Nephron progenitor cell (in vitro differentiated cells): ENCODE data around the gene MPC2.
A peak's percentile ranks its signal among the peaks of the same experiment; 100 is the strongest.
"Not testable (repeated sequence)": the region's sequence is repeated elsewhere in the genome, so short reads cannot be mapped to it uniquely, and the experiment has no call there.

Experiments used
- DNase-seq: peaks from one replicate; pipeline ENCODE4 v3.0.0; 2021
- H3K27ac Mint-ChIP-seq: 2 replicates; pipeline ENCODE4 v1.8.0; 2021; ENCODE audit warnings: mild to moderate bottlenecking, moderate library complexity, mixed read lengths
- H3K27me3 Mint-ChIP-seq: 2 replicates; pipeline ENCODE4 v1.8.0; 2021; ENCODE audit warnings: mild to moderate bottlenecking, low read depth, mixed read lengths; ENCODE audit not compliant: poor library complexity
- H3K36me3 Mint-ChIP-seq: 2 replicates; pipeline ENCODE4 v1.8.0; 2021; ENCODE audit warnings: low read depth, mixed read lengths
- H3K4me1 Mint-ChIP-seq: 2 replicates; pipeline ENCODE4 v1.8.0; 2021; ENCODE audit warnings: mixed read lengths
- H3K4me3 Mint-ChIP-seq: 2 replicates; pipeline ENCODE4 v1.8.0; 2021; ENCODE audit warnings: mild to moderate bottlenecking, moderate library complexity, mixed read lengths
- H3K9me3 Mint-ChIP-seq: 2 replicates; pipeline ENCODE4 v1.8.0; 2021; ENCODE audit warnings: mild to moderate bottlenecking, moderate library complexity, mixed read lengths
- CTCF ChIP-seq: fragments of 200-600 bp; sonication (generic); IDR thresholded peaks from 2 replicates; pipeline ENCODE4 v1.5.0; 2021; ENCODE audit warnings: antibody characterized with exemption

MPC2 gene

GRCh38 chr1:167933788-167934187, 3.1 kb downstream of the MPC2 start:
- Mint-ChIP-seq H3K36me3 (no peaks in the 10 kb centered on the region), H3K27me3 (peaks cover 3% of the 10 kb centered on the region), H3K4me1 (peaks cover 30% of the 10 kb centered on the region), H3K9me3 (no peaks in the 10 kb centered on the region), H3K27ac (no peak overlapping the region), H3K4me3 (no peak overlapping the region)
- TF ChIP-seq CTCF = no peak
- DNase-seq = no peak

GRCh38 chr1:167929725-167930124, 7.1 kb downstream of the MPC2 start:
- Mint-ChIP-seq H3K9me3 (no peaks in the 10 kb centered on the region), H3K27ac (no peak overlapping the region), H3K27me3 (peaks cover 3% of the 10 kb centered on the region), H3K36me3 (no peaks in the 10 kb centered on the region), H3K4me3 (no peak overlapping the region), H3K4me1 (peaks cover 38% of the 10 kb centered on the region)
- no peak for DNase-seq
- no peak for TF ChIP-seq CTCF

- not testable (repeated sequence) for H3K27ac Mint-ChIP-seq, H3K27me3 Mint-ChIP-seq, H3K4me3 Mint-ChIP-seq, H3K9me3 Mint-ChIP-seq, DNase-seq, H3K36me3 Mint-ChIP-seq
- H3K4me1 Mint-ChIP-seq = peaks cover 30% of the 10 kb centered on the region
Measured at GRCh38 chr1:167928919-167929318, 8.0 kb downstream of the MPC2 start.

- Mint-ChIP-seq H3K27ac (no peak overlapping the region), H3K4me1 (peaks cover 30% of the 10 kb centered on the region), H3K36me3 (no peaks in the 10 kb centered on the region), H3K27me3 (no peaks in the 10 kb centered on the region), H3K4me3 (no peak overlapping the region), H3K9me3 (no peaks in the 10 kb centered on the region)
- no peak for DNase-seq
- TF ChIP-seq CTCF = no peak
Measured at GRCh38 chr1:167928457-167928852, 8.4 kb downstream of the MPC2 start.

- H3K27me3 Mint-ChIP-seq = no peaks in the 10 kb centered on the region
- peak overlapping the region; percentile 7 for H3K4me3 Mint-ChIP-seq
- H3K36me3 Mint-ChIP-seq = no peaks in the 10 kb centered on the region
- peaks cover 39% of the 10 kb centered on the region for H3K4me1 Mint-ChIP-seq
- no peak for TF ChIP-seq CTCF
- H3K9me3 Mint-ChIP-seq = no peaks in the 10 kb centered on the region
- H3K27ac Mint-ChIP-seq = peak overlapping the region; percentile 62
- no peak for DNase-seq
Measured at GRCh38 chr1:167927046-167927754, 9.7 kb downstream of the MPC2 start.

- Mint-ChIP-seq H3K4me1 (peaks cover 39% of the 10 kb centered on the region), H3K9me3 (no peaks in the 10 kb centered on the region), H3K4me3 (peak overlapping the region; percentile 7), H3K27ac (peak overlapping the region; percentile 62), H3K27me3 (no peaks in the 10 kb centered on the region), H3K36me3 (no peaks in the 10 kb centered on the region)
- no peak for DNase-seq
- TF ChIP-seq CTCF = no peak
Measured at GRCh38 chr1:167926486-167926997, 10.3 kb downstream of the MPC2 start.
